Lung (tissue), 12 donors: Measurements from ENCODE around the gene PRSS48. TPM values are rescaled to one million over a fixed set of nuclear protein-coding genes. Genes with fewer than 3 reads are reported as not detected.

Source experiments
- ATAC-seq: fragments of 200-7000 bp; cut with Tn5 transposase; one replicate; pipeline ENCODE4 v1.9.1; 2020; ENCODE audit warnings: moderate number of reproducible peaks; ENCODE audit not compliant: insufficient read depth, low FRiP score
- DNase-seq, 3 donors: peaks; one replicate each; pipeline ENCODE4 v3.0.0-alpha.2; 2013 to 2017
- H3K27ac ChIP-seq, 2 donors: one replicate each; pipeline ENCODE4 v1.5.1; 2013; ENCODE audit warnings: mild to moderate bottlenecking in 2 of 2, moderate library complexity in 2 of 2, control low read depth in 1 of 2, inconsistent platforms in 1 of 2, low read depth in 1 of 2, low read length in 1 of 2
- H3K27me3 ChIP-seq, 3 donors: one replicate each; pipeline ENCODE4 v1.5.1; 2013; ENCODE audit warnings: low read length in 2 of 3; ENCODE audit not compliant: control insufficient read depth in 3 of 3, insufficient read depth in 3 of 3
- H3K36me3 ChIP-seq, 4 donors: one replicate each; pipeline ENCODE4 v1.5.1; 2013; ENCODE audit warnings: low read length in 4 of 4, mild to moderate bottlenecking in 1 of 4, moderate library complexity in 1 of 4; ENCODE audit not compliant: control insufficient read depth in 4 of 4, insufficient read depth in 4 of 4
- H3K4me1 ChIP-seq, 5 donors: one replicate each; pipeline ENCODE4 v1.5.1; 2013; ENCODE audit warnings: low read length in 5 of 5, mild to moderate bottlenecking in 2 of 5, moderate library complexity in 1 of 5; ENCODE audit not compliant: control insufficient read depth in 5 of 5, insufficient read depth in 5 of 5
- H3K4me3 ChIP-seq: one replicate; pipeline ENCODE4 v1.5.1; 2013; ENCODE audit warnings: mild to moderate bottlenecking, control low read depth, moderate library complexity
- H3K9ac ChIP-seq, 2 donors: one replicate each; pipeline ENCODE4 v1.5.1; 2013; ENCODE audit warnings: low read length in 2 of 2, control low read depth in 1 of 2; ENCODE audit not compliant: insufficient read depth in 1 of 2
- H3K9me3 ChIP-seq, 4 donors: one replicate each; pipeline ENCODE4 v1.5.1; 2013; ENCODE audit warnings: low read length in 3 of 4, mild to moderate bottlenecking in 1 of 4, moderate library complexity in 1 of 4; ENCODE audit not compliant: control insufficient read depth in 4 of 4, insufficient read depth in 3 of 4
- CTCF ChIP-seq: IDR thresholded peaks from 2 replicates; pipeline ENCODE4 v1.5.1; 2012; ENCODE audit warnings: mild to moderate bottlenecking; ENCODE audit errors: control extremely low read depth, extremely low read depth
- WGBS, 2 donors: extraction: QIAGEN DNeasy Blood & Tissue Kit; methylation state at CpG; one replicate each; pipeline ENCODE4 v1.1.7; 2013; 5-methylcytosine and 5-hydroxymethylcytosine counted together
- polyA plus RNA-seq, 2 donors: library from polyadenylated mRNA; stranded (reverse); fragments of 200-250 nt; gene quantifications; one replicate each; pipeline ENCODE4 v1.2.1, GENCODE V29; 2013
- total RNA-seq, 2 donors: library from RNA; depleted of rRNA in 1 of 2; stranded (reverse); fragments of >200 nt in 1 of 2; gene quantifications; one replicate each; pipeline ENCODE4 v1.2.1, GENCODE V29; 2014 to 2021
- donor health status: control.
- donor health status: control.
- donor health status: Bipolar disorder and iron deficiency.
- donor health status: healthy.
- donor health status: DM: yes; HTN: yes; CAD: no.

The PRSS48 gene
- total and polyA plus RNA-seq, 4 donors = not detected

- H3K36me3 ChIP-seq = no peaks in the 10 kb centered on the region
Measured at GRCh38 chr4:151325111-151325948, 48.4 kb downstream of the PRSS48 start, which contains the start of gene SH3D19. Gene SH3D19, minus strand, starts transcription at chr4:151325605. Its CDS starts 253 bp downstream, at chr4:151325352.

GRCh38 chr4:151325949-151326246, 48.9 kb downstream of the PRSS48 start:
- peak overlapping the region; percentile 81 for H3K4me3 ChIP-seq
- peak overlapping the region in 1 of 2 donors; percentile 82 for H3K9ac ChIP-seq
- 57 to 61% methylated on average over 6 of the region's 6 CpGs for WGBS, 2 donors
- peaks cover 0 to 27% (median 4%) of the 10 kb centered on the region in 5 donors for H3K4me1 ChIP-seq
- ATAC-seq = no peak
- no peaks in the 10 kb centered on the region for H3K27me3 ChIP-seq
- H3K27ac ChIP-seq = peak overlapping the region in 1 of 2 donors; percentile 99
- H3K36me3 ChIP-seq = no peaks in the 10 kb centered on the region
- no peak for DNase-seq
- no peaks in the 10 kb centered on the region for H3K9me3 ChIP-seq
- TF ChIP-seq CTCF = no peak

More at GRCh38 chr4:151325111-151325948, 48.4 kb downstream of the PRSS48 start, which contains the start of gene SH3D19:
- H3K4me1 ChIP-seq = peaks cover 0 to 27% (median 4%) of the 10 kb centered on the region in 5 donors
- DNase-seq = peak; percentile 81 to 89 (median 85)
- 1% methylated on average over 60 to 88 of the region's 88 CpGs for WGBS, 2 donors
- H3K9ac ChIP-seq = peak within 1 kb of the TSS; percentile 26 to 82
- no peaks in the 10 kb centered on the region for H3K27me3 ChIP-seq
- H3K9me3 ChIP-seq = no peaks in the 10 kb centered on the region
- H3K27ac ChIP-seq = peak within 1 kb of the TSS; percentile 93 to 99
- ATAC-seq = peak; percentile 86
- H3K4me3 ChIP-seq = peak within 1 kb of the TSS; percentile 81
- TF ChIP-seq CTCF = no peak

GRCh38 chr4:151329217-151330007, 52.5 kb downstream of the PRSS48 start:
- ATAC-seq = no peak
- peaks cover 0 to 7% (median 0%) of the 10 kb centered on the region in 5 donors for H3K4me1 ChIP-seq

More at GRCh38 chr4:151329217-151330007, 52.5 kb downstream of the PRSS48 start:
- no peaks in the 10 kb centered on the region for H3K9me3 ChIP-seq
- no peak overlapping the region for H3K27ac ChIP-seq
- no peak overlapping the region for H3K4me3 ChIP-seq
- no peaks in the 10 kb centered on the region for H3K36me3 ChIP-seq
- no peak for TF ChIP-seq CTCF
- 80 to 94% methylated on average over 4 of the region's 4 CpGs for WGBS, 2 donors
- no peaks in the 10 kb centered on the region for H3K27me3 ChIP-seq
- no peak overlapping the region for H3K9ac ChIP-seq
- DNase-seq = no peak
